BLaER1 treated with 17β-estradiol and CSF1 and Interleukin-3, amounts not matched to agents 10 nM and 100 nM (cell line): ENCODE measurements around the gene KIAA1549.

ENCODE experiments used
- H3K27ac ChIP-seq, 11 experiments: shearing (Covaris generic); formaldehyde crosslinking; 2 replicates each; pipeline ENCODE4 v1.8.1; 2022
- H3K27me3 ChIP-seq, 11 experiments: shearing (Covaris generic); formaldehyde crosslinking; 2 replicates each; pipeline ENCODE4 v1.8.1; 2022
- H3K36me3 ChIP-seq, 11 experiments: shearing (Covaris generic); formaldehyde crosslinking; 2 replicates each; pipeline ENCODE4 v1.8.1; 2022
- H3K4me1 ChIP-seq, 10 experiments: shearing (Covaris generic); formaldehyde crosslinking; 2 replicates each; pipeline ENCODE4 v1.8.1; 2022
- H3K4me2 ChIP-seq, 11 experiments: shearing (Covaris generic); formaldehyde crosslinking; 2 replicates each; pipeline ENCODE4 v1.8.1; 2022
- H3K4me3 ChIP-seq, 10 experiments: shearing (Covaris generic); formaldehyde crosslinking; 2 replicates each; pipeline ENCODE4 v1.8.1; 2022
- H3K9ac ChIP-seq, 11 experiments: shearing (Covaris generic); formaldehyde crosslinking; 2 replicates each; pipeline ENCODE4 v1.8.1; 2022
- H3K9me3 ChIP-seq, 11 experiments: shearing (Covaris generic); formaldehyde crosslinking; replicated peaks in 1 of 11; 2 replicates each; pipeline ENCODE4 v1.8.1; 2022
- H4K20me1 ChIP-seq, 11 experiments: shearing (Covaris generic); formaldehyde crosslinking; 2 replicates each; pipeline ENCODE4 v1.8.1; 2022
- Cebpa-rat ChIP-seq, 11 experiments: shearing (Covaris generic); IDR thresholded peaks; 2 replicates each; pipeline ENCODE4 v1.8.1; 2022

KIAA1549 gene

GRCh38 chr7:138929969-138930368, 51.2 kb downstream of the KIAA1549 start:
- Histone ChIP-seq H3K9ac (no peak overlapping the region), H3K4me3 (no peak overlapping the region), H3K36me3 (peaks cover 0 to 21% (median 6%) of the 10 kb centered on the region in 11 experiments; a peak in 5 of 22 replicates), H3K4me1 (peaks cover 0 to 14% (median 12%) of the 10 kb centered on the region in 10 experiments; a peak in 14 of 20 replicates), H3K27me3 (no peaks in the 10 kb centered on the region), H3K4me2 (no peak overlapping the region), H3K9me3 (peaks cover 0 to 21% (median 0%) of the 10 kb centered on the region in 11 experiments; a peak in 6 of 22 replicates), H4K20me1 (no peaks in the 10 kb centered on the region; a peak in 1 of 22 replicates), H3K27ac (no peak overlapping the region)
- TF ChIP-seq Cebpa-rat (IDR thresholded peaks at IDR 0.05) = no peak

GRCh38 chr7:138926241-138926612, 55.0 kb downstream of the KIAA1549 start:
- Histone ChIP-seq H3K27ac (peak overlapping the region in 6 of 11 experiments; percentile 1 to 35 (median 16); a peak in 5 of 22 replicates), H4K20me1 (no peaks in the 10 kb centered on the region), H3K9me3 (peaks cover 4 to 19% (median 12%) of the 10 kb centered on the region in 11 experiments; a peak in 14 of 22 replicates), H3K4me2 (peak overlapping the region in 7 of 11 experiments; percentile 2 to 34 (median 16); a peak in 6 of 22 replicates), H3K9ac (no peak overlapping the region; a peak in 1 of 22 replicates), H3K36me3 (peaks cover 0 to 9% (median 2%) of the 10 kb centered on the region in 11 experiments; a peak in 3 of 22 replicates), H3K4me1 (peaks cover 0 to 10% (median 9%) of the 10 kb centered on the region in 10 experiments; a peak in 12 of 20 replicates), H3K27me3 (no peaks in the 10 kb centered on the region), H3K4me3 (no peak overlapping the region)
- TF ChIP-seq Cebpa-rat (IDR thresholded peaks at IDR 0.05) = peak in 1 of 11 experiments; percentile 35; a peak in 2 of 22 replicates

GRCh38 chr7:138924501-138925225, 56.5 kb downstream of the KIAA1549 start:
- no peak overlapping the region for H3K4me2 ChIP-seq
- TF ChIP-seq Cebpa-rat (IDR thresholded peaks at IDR 0.05) = no peak

GRCh38 chr7:138921277-138921676, 59.9 kb downstream of the KIAA1549 start:
- Histone ChIP-seq H3K4me2 (no peak overlapping the region), H3K27ac (no peak overlapping the region), H3K4me1 (peaks cover 0 to 15% (median 10%) of the 10 kb centered on the region in 10 experiments; a peak in 12 of 20 replicates), H4K20me1 (no peaks in the 10 kb centered on the region), H3K9ac (no peak overlapping the region), H3K9me3 (peaks cover 4 to 18% (median 9%) of the 10 kb centered on the region in 11 experiments; a peak in 14 of 22 replicates), H3K36me3 (peaks cover 7 to 32% (median 30%) of the 10 kb centered on the region in 11 experiments), H3K27me3 (no peaks in the 10 kb centered on the region), H3K4me3 (no peak overlapping the region)
- TF ChIP-seq Cebpa-rat (IDR thresholded peaks at IDR 0.05) = no peak

More at GRCh38 chr7:138924501-138925225, 56.5 kb downstream of the KIAA1549 start:
- H3K4me1 ChIP-seq = peaks cover 0 to 16% (median 11%) of the 10 kb centered on the region in 10 experiments; a peak in 12 of 20 replicates
- H3K9me3 ChIP-seq = peaks cover 4 to 18% (median 11%) of the 10 kb centered on the region in 11 experiments; a peak in 14 of 22 replicates
- H3K9ac ChIP-seq = no peak overlapping the region
- no peaks in the 10 kb centered on the region for H4K20me1 ChIP-seq
- no peak overlapping the region for H3K4me3 ChIP-seq
- H3K36me3 ChIP-seq = no peaks in the 10 kb centered on the region; a peak in 1 of 22 replicates
- H3K27me3 ChIP-seq = no peaks in the 10 kb centered on the region
- H3K27ac ChIP-seq = no peak overlapping the region

GRCh38 chr7:138919911-138920310, 61.3 kb downstream of the KIAA1549 start:
- Histone ChIP-seq H4K20me1 (no peaks in the 10 kb centered on the region), H3K9me3 (peaks cover 4 to 18% (median 9%) of the 10 kb centered on the region in 11 experiments; a peak in 14 of 22 replicates), H3K27me3 (no peaks in the 10 kb centered on the region), H3K4me2 (peak overlapping the region in 2 of 11 experiments; percentile 24 to 31; a peak in 1 of 22 replicates), H3K4me1 (peaks cover 0 to 6% (median 4%) of the 10 kb centered on the region in 10 experiments; a peak in 5 of 20 replicates), H3K36me3 (peaks cover 7 to 43% (median 39%) of the 10 kb centered on the region in 11 experiments), H3K9ac (no peak overlapping the region), H3K27ac (no peak overlapping the region), H3K4me3 (no peak overlapping the region)
- TF ChIP-seq Cebpa-rat (IDR thresholded peaks at IDR 0.05) = no peak

GRCh38 chr7:138919216-138919615, 62.0 kb downstream of the KIAA1549 start:
- TF ChIP-seq Cebpa-rat (IDR thresholded peaks at IDR 0.05) = no peak
- H3K36me3 ChIP-seq = peaks cover 7 to 43% (median 39%) of the 10 kb centered on the region in 11 experiments
- H3K27me3 ChIP-seq = no peaks in the 10 kb centered on the region
- H3K4me2 ChIP-seq = no peak overlapping the region
- H3K4me3 ChIP-seq = no peak overlapping the region
- peaks cover 0 to 7% (median 4%) of the 10 kb centered on the region in 10 experiments; a peak in 5 of 20 replicates for H3K4me1 ChIP-seq
- peaks cover 4 to 18% (median 9%) of the 10 kb centered on the region in 11 experiments; a peak in 14 of 22 replicates for H3K9me3 ChIP-seq
- no peak overlapping the region for H3K27ac ChIP-seq
- H4K20me1 ChIP-seq = no peaks in the 10 kb centered on the region
- H3K9ac ChIP-seq = no peak overlapping the region

GRCh38 chr7:138918756-138919155, 62.4 kb downstream of the KIAA1549 start:
- no peak for TF ChIP-seq Cebpa-rat (IDR thresholded peaks at IDR 0.05)
- Histone ChIP-seq H3K4me2 (no peak overlapping the region), H3K4me1 (peaks cover 0 to 10% (median 4%) of the 10 kb centered on the region in 10 experiments; a peak in 6 of 20 replicates)

GRCh38 chr7:138918176-138918575, 63.0 kb downstream of the KIAA1549 start:
- no peak for TF ChIP-seq Cebpa-rat (IDR thresholded peaks at IDR 0.05)
- H3K27me3 ChIP-seq = no peaks in the 10 kb centered on the region
- H3K27ac ChIP-seq = no peak overlapping the region
- H3K36me3 ChIP-seq = peaks cover 7 to 43% (median 39%) of the 10 kb centered on the region in 11 experiments
- no peak overlapping the region for H3K4me2 ChIP-seq
- no peaks in the 10 kb centered on the region for H4K20me1 ChIP-seq
- peaks cover 0 to 10% (median 4%) of the 10 kb centered on the region in 10 experiments; a peak in 6 of 20 replicates for H3K4me1 ChIP-seq
- H3K9me3 ChIP-seq = peaks cover 4 to 15% (median 9%) of the 10 kb centered on the region in 11 experiments; a peak in 14 of 22 replicates
- H3K4me3 ChIP-seq = no peak overlapping the region
- H3K9ac ChIP-seq = no peak overlapping the region

More at GRCh38 chr7:138918756-138919155, 62.4 kb downstream of the KIAA1549 start:
- H3K27me3 ChIP-seq = no peaks in the 10 kb centered on the region
- H3K9ac ChIP-seq = no peak overlapping the region
- H4K20me1 ChIP-seq = no peaks in the 10 kb centered on the region
- peaks cover 7 to 43% (median 39%) of the 10 kb centered on the region in 11 experiments for H3K36me3 ChIP-seq
- H3K27ac ChIP-seq = no peak overlapping the region
- H3K9me3 ChIP-seq = peaks cover 4 to 18% (median 9%) of the 10 kb centered on the region in 11 experiments; a peak in 14 of 22 replicates
- no peak overlapping the region for H3K4me3 ChIP-seq

GRCh38 chr7:138917771-138918170, 63.4 kb downstream of the KIAA1549 start:
- Histone ChIP-seq H3K36me3 (peaks cover 7 to 43% (median 39%) of the 10 kb centered on the region in 11 experiments), H3K27ac (no peak overlapping the region), H3K9ac (no peak overlapping the region), H3K4me1 (peaks cover 0 to 10% (median 4%) of the 10 kb centered on the region in 10 experiments; a peak in 6 of 20 replicates), H3K27me3 (no peaks in the 10 kb centered on the region), H4K20me1 (no peaks in the 10 kb centered on the region), H3K4me3 (no peak overlapping the region), H3K4me2 (no peak overlapping the region), H3K9me3 (peaks cover 2 to 11% (median 8%) of the 10 kb centered on the region in 11 experiments; a peak in 13 of 22 replicates)
- TF ChIP-seq Cebpa-rat (IDR thresholded peaks at IDR 0.05) = no peak
